Choroid plexus epithelial cell (primary cell): ENCODE data around the gene RAPGEFL1.

Experiments used
- DNase-seq: peaks from one replicate; pipeline ENCODE4 v3.0.0-alpha.2; 2010; ENCODE audit warnings: low read depth
- H3K4me3 ChIP-seq: 2 replicates; pipeline ENCODE4 v1.5.1; 2011; ENCODE audit warnings: low read depth, mild to moderate bottlenecking, control low read depth, low read length, moderate library complexity
- TF ChIP-seq, protein P1 (sequence below): conservative IDR thresholded peaks from 2 replicates; pipeline ENCODE4 v1.5.1; 2011; ENCODE audit warnings: low read depth, mild to moderate bottlenecking, control low read depth, inconsistent platforms, low read length, moderate library complexity

Gene RAPGEFL1

DNA sequence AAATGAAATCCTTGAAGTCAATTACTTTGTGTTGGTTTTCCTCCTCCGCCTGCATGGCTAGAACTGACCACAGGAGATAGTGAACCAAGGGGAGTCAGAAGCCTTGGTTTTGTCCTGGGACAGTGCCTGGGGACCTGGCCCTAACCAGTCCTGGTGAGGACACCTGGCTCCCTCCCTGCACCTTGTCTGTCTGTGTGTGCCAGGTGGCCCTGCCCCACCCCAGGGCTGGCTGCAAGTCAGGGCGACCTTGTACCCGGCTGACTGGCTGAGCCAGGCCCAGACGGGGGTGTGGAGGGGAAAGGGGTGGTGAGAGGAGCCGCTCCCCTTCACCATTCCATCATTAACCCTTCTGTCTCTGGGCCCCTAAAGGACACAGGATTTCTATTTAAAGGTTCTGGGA is 3.4 kb downstream of the RAPGEFL1 start:
- no peak overlapping the region for H3K4me3 ChIP-seq
- TF ChIP-seq, protein P1, sequence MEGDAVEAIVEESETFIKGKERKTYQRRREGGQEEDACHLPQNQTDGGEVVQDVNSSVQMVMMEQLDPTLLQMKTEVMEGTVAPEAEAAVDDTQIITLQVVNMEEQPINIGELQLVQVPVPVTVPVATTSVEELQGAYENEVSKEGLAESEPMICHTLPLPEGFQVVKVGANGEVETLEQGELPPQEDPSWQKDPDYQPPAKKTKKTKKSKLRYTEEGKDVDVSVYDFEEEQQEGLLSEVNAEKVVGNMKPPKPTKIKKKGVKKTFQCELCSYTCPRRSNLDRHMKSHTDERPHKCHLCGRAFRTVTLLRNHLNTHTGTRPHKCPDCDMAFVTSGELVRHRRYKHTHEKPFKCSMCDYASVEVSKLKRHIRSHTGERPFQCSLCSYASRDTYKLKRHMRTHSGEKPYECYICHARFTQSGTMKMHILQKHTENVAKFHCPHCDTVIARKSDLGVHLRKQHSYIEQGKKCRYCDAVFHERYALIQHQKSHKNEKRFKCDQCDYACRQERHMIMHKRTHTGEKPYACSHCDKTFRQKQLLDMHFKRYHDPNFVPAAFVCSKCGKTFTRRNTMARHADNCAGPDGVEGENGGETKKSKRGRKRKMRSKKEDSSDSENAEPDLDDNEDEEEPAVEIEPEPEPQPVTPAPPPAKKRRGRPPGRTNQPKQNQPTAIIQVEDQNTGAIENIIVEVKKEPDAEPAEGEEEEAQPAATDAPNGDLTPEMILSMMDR, result no peak
- no peak for DNase-seq

DNA sequence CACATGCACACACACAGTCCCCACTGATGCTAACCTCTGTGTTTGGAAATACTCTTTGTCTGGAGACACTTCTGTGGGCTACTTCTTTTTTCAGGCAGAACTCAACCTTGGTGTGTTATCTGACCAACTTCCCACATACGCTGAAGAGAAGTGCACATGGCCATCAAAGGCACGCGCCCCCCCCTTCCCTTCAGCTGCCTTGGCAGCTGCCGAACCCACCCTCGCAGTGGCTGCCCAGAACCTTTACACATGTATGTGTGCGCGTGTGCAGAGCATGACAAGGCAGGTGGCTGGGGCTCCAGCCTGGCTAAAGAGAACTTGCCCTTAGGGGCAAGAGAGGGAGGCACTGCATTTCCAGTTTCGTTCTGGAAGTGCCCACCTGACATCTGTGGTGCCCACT is 3.9 kb downstream of the RAPGEFL1 start:
- no peak overlapping the region for H3K4me3 ChIP-seq
- TF ChIP-seq, protein P1, result no peak
- DNase-seq, result no peak

DNA sequence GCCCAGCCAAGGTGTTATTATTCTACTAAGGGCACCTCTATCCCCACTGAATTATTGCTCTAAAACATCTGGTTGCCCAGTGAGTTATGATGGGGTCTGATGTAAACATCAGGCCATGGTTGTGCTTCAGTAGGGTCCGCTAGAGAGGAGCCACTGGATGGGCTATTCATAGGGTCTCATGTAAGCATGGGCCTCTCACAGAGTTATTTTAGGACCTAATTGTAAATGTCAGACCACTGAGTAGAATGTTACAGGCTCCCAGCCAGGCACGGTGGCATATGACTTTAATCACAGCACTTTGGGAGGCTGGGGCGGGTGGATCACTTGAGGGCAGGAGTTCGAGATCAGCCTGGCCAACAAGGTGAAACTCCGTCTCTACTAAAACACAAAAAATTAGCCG is 5.3 kb downstream of the RAPGEFL1 start:
- TF ChIP-seq, protein P1, result no peak
- no peak for DNase-seq
- no peak overlapping the region for H3K4me3 ChIP-seq

DNA sequence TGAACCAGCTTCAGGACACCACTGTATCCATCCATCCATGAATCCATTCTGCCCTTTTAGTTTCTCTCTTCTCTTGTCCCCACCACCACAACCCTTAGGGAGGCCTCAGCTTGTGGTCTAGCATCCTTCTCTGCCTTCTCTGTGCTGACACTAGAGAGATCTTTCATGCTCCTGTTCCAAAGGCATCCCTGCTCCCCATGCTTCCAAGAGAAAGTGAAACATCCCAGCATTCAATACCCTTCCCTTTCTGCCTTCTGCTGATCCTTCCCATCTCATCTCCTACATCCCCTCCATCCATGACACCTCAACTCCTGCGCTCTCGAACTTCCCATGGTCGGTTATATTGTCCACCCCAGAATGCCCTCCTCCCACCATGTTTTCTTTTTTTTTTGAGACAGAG is 10.0 kb downstream of the RAPGEFL1 start:
- no peak for DNase-seq
- no peak overlapping the region for H3K4me3 ChIP-seq
- TF ChIP-seq, protein P1, result no peak

DNA sequence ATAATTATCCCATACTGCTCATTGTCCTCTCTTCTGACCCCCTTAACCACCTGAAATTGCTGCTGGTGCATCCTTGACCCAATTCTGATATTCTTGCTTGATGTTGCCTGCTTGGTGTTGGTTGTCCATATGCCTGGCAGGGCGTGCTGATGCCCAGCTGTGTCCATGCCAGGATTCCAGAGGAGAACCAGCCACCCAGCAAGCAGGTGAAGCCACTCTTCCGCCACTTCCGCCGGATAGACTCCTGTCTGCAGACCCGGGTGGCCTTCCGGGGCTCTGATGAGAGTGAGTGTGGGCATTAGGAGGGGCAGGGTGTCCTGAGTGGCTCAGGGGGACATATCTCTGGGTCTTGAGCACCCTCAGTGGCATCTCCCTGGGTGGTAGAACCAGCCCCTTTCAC is 11.4 kb downstream of the RAPGEFL1 start:
- DNase-seq, result no peak
- H3K4me3 ChIP-seq, result no peak overlapping the region
- TF ChIP-seq, protein P1, result no peak

DNA sequence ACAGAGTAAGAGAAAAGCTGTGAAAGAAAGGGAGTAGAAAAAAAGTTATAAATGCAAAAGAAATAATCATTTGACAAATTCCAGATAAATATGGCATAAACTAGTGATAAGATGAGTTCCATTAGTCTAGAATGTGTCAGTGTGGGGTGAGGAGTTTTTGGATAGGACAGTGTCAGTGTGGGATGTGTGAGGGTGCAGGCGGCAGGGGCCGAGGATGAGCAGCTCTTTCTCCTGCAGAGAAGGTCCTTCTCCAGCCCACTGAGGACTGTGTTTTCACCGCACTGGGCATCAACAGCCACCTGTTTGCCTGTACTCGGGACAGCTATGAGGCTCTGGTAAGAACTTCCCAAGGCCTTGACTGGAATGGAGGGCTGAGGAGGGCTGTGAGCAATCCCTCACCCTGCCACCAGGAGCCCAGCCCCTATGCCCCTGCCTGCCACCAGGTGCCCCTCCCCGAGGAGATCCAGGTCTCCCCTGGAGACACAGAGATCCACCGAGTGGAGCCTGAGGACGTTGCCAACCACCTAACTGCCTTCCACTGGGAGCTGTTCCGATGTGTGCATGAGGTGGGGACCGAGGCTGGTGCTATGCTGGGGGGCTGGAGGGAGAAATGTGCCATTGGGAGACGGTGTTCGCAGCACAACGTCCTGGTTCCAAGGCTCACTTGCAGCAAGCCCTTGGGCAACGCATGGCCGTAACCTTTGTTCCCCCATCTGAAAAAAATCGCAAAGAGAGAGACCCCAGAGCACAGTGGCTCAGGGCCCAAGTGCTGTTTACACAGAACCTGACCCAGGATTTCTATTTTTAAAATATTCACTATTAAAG is 13.1 kb downstream of the RAPGEFL1 start:
- TF ChIP-seq, protein P1, result peak; percentile 51
- no peak overlapping the region for H3K4me3 ChIP-seq
- no peak for DNase-seq
